Colonic mucosa (tissue), 4 donors: Measurements from ENCODE around the gene PSMB7. TPM values are rescaled to one million over a fixed set of nuclear protein-coding genes. Genes with fewer than 3 reads are reported as not detected.

Source experiments
- DNase-seq: peaks from one replicate; pipeline ENCODE4 v3.0.0-alpha.2; 2020
- H3K27ac ChIP-seq: fragments of 200-600 bp; one replicate; pipeline ENCODE4 v1.8.0; 2021
- H3K27me3 ChIP-seq: fragments of 200-600 bp; one replicate; pipeline ENCODE4 v1.8.0; 2021
- H3K36me3 ChIP-seq: fragments of 200-600 bp; one replicate; pipeline ENCODE4 v1.8.0; 2021
- H3K4me1 ChIP-seq: fragments of 200-600 bp; one replicate; pipeline ENCODE4 v1.8.0; 2021; ENCODE audit warnings: mild to moderate bottlenecking
- H3K4me3 ChIP-seq: fragments of 200-600 bp; one replicate; pipeline ENCODE4 v1.8.0; 2021
- H3K9ac ChIP-seq, 2 donors: one replicate each; pipeline ENCODE4 v1.7.0; 2013; ENCODE audit warnings: control low read depth in 2 of 2, low read depth in 2 of 2, low read length in 2 of 2
- H3K9me3 ChIP-seq: fragments of 200-600 bp; one replicate; pipeline ENCODE4 v1.8.0; 2021
- CTCF ChIP-seq: fragments of 200-600 bp; IDR thresholded peaks from one replicate; pipeline ENCODE4 v1.8.0; 2022; ENCODE audit warnings: antibody characterized with exemption, mild to moderate bottlenecking
- intact Hi-C: fragments of 100-400 bp; cut with DNase I; formaldehyde crosslinking; loops from one replicate; pipeline ENCODE4 v1.14.1; 2022
- total RNA-seq, 2 donors: library from RNA; stranded (reverse); fragmentation: NEBNext Ultra II Directional in 1 of 2; extraction: Animal tissue kit (Norgen Biotek cat#: 25700) in 1 of 2; gene quantifications; one replicate each; pipeline ENCODE4 v1.2.1, GENCODE V29; 2021
- donor health status: healthy.
- donor health status: DM: no; HTN: no; CAD: no.
- donor health status: DM: no; HTN: no; CAD: no.

The PSMB7 gene
- total RNA-seq, 2 donors from 2014 or later: 89.8 to 136 TPM

- no peak overlapping the region for H3K27ac ChIP-seq
- no peaks in the 10 kb centered on the region for H3K4me1 ChIP-seq
- TF ChIP-seq CTCF: no peak
- no peaks in the 10 kb centered on the region for H3K9me3 ChIP-seq
- H3K27me3 ChIP-seq: no peaks in the 10 kb centered on the region
- no peak overlapping the region for H3K4me3 ChIP-seq
- no peak overlapping the region for H3K9ac ChIP-seq
- intact Hi-C loops: no loop called here
- no peak for DNase-seq
- H3K36me3 ChIP-seq: no peaks in the 10 kb centered on the region
These were observed 33.9 kb downstream of the PSMB7 start for GRCh38 chr9:124381170-124381945.

- Histone ChIP-seq H3K36me3 (no peaks in the 10 kb centered on the region), H3K27ac (no peak overlapping the region), H3K4me3 (no peak overlapping the region), H3K9me3 (no peaks in the 10 kb centered on the region), H3K27me3 (no peaks in the 10 kb centered on the region), H3K4me1 (no peaks in the 10 kb centered on the region), H3K9ac (no peak overlapping the region)
- intact Hi-C loops: no loop called here
- no peak for TF ChIP-seq CTCF
- no peak for DNase-seq
These were observed 37.5 kb downstream of the PSMB7 start for GRCh38 chr9:124377551-124378406.

- TF ChIP-seq CTCF: no peak
- no peaks in the 10 kb centered on the region for H3K9me3 ChIP-seq
These were observed 38.9 kb downstream of the PSMB7 start for GRCh38 chr9:124376329-124376728.

GRCh38 chr9:124375726-124376125, 39.5 kb downstream of the PSMB7 start:
- no peak for TF ChIP-seq CTCF
- intact Hi-C loops: no loop called here
- Histone ChIP-seq H3K27ac (no peak overlapping the region), H3K36me3 (no peaks in the 10 kb centered on the region), H3K4me1 (no peaks in the 10 kb centered on the region), H3K27me3 (no peaks in the 10 kb centered on the region), H3K9me3 (no peaks in the 10 kb centered on the region), H3K4me3 (no peak overlapping the region), H3K9ac (no peak overlapping the region)
- no peak for DNase-seq

More at GRCh38 chr9:124376329-124376728, 38.9 kb downstream of the PSMB7 start:
- no peaks in the 10 kb centered on the region for H3K4me1 ChIP-seq
- intact Hi-C loops: no loop called here
- no peak overlapping the region for H3K27ac ChIP-seq
- no peaks in the 10 kb centered on the region for H3K36me3 ChIP-seq
- no peak overlapping the region for H3K4me3 ChIP-seq
- DNase-seq: no peak
- no peak overlapping the region for H3K9ac ChIP-seq
- no peaks in the 10 kb centered on the region for H3K27me3 ChIP-seq

GRCh38 chr9:124373851-124374250, 41.4 kb downstream of the PSMB7 start:
- Histone ChIP-seq H3K9ac (no peak overlapping the region), H3K27ac (no peak overlapping the region), H3K9me3 (no peaks in the 10 kb centered on the region), H3K36me3 (no peaks in the 10 kb centered on the region), H3K4me1 (no peaks in the 10 kb centered on the region), H3K27me3 (no peaks in the 10 kb centered on the region), H3K4me3 (no peak overlapping the region)
- no peak for DNase-seq
- intact Hi-C loops: no loop called here
- TF ChIP-seq CTCF: no peak
